ENCODE results near the gene SMURF2. TPM values are rescaled to one million over a fixed set of nuclear protein-coding genes. Genes with fewer than 3 reads are reported as not detected.

Gene SMURF2
- total RNA-seq, 1 donor, result 90.5 TPM

GRCh38 chr17:64500487-64500859 is 161.6 kb downstream of the SMURF2 start:
- Histone ChIP-seq H3K9me3 (ENCODE audit: low read depth, low read length) (no peaks in the 10 kb centered on the region), H2AFZ (ENCODE audit: low read length) (no peak overlapping the region), H3K27ac (ENCODE audit: low read depth, low read length) (peak overlapping the region; percentile 99), H3K79me2 (ENCODE audit: insufficient read depth, low read length) (peaks cover 71% of the 10 kb centered on the region), H4K20me1 (ENCODE audit: insufficient read depth, low read length) (peaks cover 74% of the 10 kb centered on the region), H3K4me1 (ENCODE audit: insufficient read depth, low read length) (peaks cover 75% of the 10 kb centered on the region), H3K4me2 (ENCODE audit: insufficient read depth, low read length) (peak overlapping the region; percentile 6), H3K4me3 (ENCODE audit: insufficient read depth, low read length) (no peak overlapping the region), H3K27me3 (ENCODE audit: insufficient read depth, low read length) (no peaks in the 10 kb centered on the region), H3K36me3 (ENCODE audit: insufficient read depth, low read length) (peaks cover 77% of the 10 kb centered on the region)
- TF ChIP-seq CTCF (IDR thresholded peaks at IDR 0.05; ENCODE audit: extremely low read depth, low read depth, low read length), result no peak
- DNase-seq (ENCODE audit: insufficient read length, low spot score, missing footprints), result no peak

GRCh38 chr17:64499805-64500486 is 162.2 kb downstream of the SMURF2 start:
- Histone ChIP-seq H3K4me3 (ENCODE audit: insufficient read depth, low read length) (no peak overlapping the region), H3K4me1 (ENCODE audit: insufficient read depth, low read length) (peaks cover 77% of the 10 kb centered on the region), H3K36me3 (ENCODE audit: insufficient read depth, low read length) (peaks cover 74% of the 10 kb centered on the region), H4K20me1 (ENCODE audit: insufficient read depth, low read length) (peaks cover 70% of the 10 kb centered on the region), H3K9me3 (ENCODE audit: low read depth, low read length) (no peaks in the 10 kb centered on the region), H3K79me2 (ENCODE audit: insufficient read depth, low read length) (peaks cover 71% of the 10 kb centered on the region), H3K27ac (ENCODE audit: low read depth, low read length) (peak overlapping the region; percentile 99), H3K4me2 (ENCODE audit: insufficient read depth, low read length) (peak overlapping the region; percentile 6), H3K27me3 (ENCODE audit: insufficient read depth, low read length) (no peaks in the 10 kb centered on the region), H2AFZ (ENCODE audit: low read length) (no peak overlapping the region)
- DNase-seq (ENCODE audit: insufficient read length, low spot score, missing footprints), result no peak
- TF ChIP-seq CTCF (IDR thresholded peaks at IDR 0.05; ENCODE audit: extremely low read depth, low read depth, low read length), result no peak

- Histone ChIP-seq H3K79me2 (ENCODE audit: insufficient read depth, low read length) (peaks cover 65% of the 10 kb centered on the region), H3K27ac (ENCODE audit: low read depth, low read length) (peak overlapping the region; percentile 61), H4K20me1 (ENCODE audit: insufficient read depth, low read length) (peaks cover 56% of the 10 kb centered on the region), H3K4me3 (ENCODE audit: insufficient read depth, low read length) (no peak overlapping the region), H3K9me3 (ENCODE audit: low read depth, low read length) (no peaks in the 10 kb centered on the region), H3K27me3 (ENCODE audit: insufficient read depth, low read length) (no peaks in the 10 kb centered on the region), H3K4me2 (ENCODE audit: insufficient read depth, low read length) (peak overlapping the region; percentile 98), H2AFZ (ENCODE audit: low read length) (no peak overlapping the region), H3K36me3 (ENCODE audit: insufficient read depth, low read length) (peaks cover 61% of the 10 kb centered on the region), H3K4me1 (ENCODE audit: insufficient read depth, low read length) (peaks cover 76% of the 10 kb centered on the region)
- no peak for TF ChIP-seq CTCF (IDR thresholded peaks at IDR 0.05; ENCODE audit: extremely low read depth, low read depth, low read length)
- no peak for DNase-seq (ENCODE audit: insufficient read length, low spot score, missing footprints)
Measured at GRCh38 chr17:64498308-64499203, 163.6 kb downstream of the SMURF2 start.

GRCh38 chr17:64497565-64498035 is 164.5 kb downstream of the SMURF2 start:
- Histone ChIP-seq H4K20me1 (ENCODE audit: insufficient read depth, low read length) (peaks cover 46% of the 10 kb centered on the region), H3K79me2 (ENCODE audit: insufficient read depth, low read length) (peaks cover 58% of the 10 kb centered on the region), H3K4me2 (ENCODE audit: insufficient read depth, low read length) (peak overlapping the region; percentile 98), H3K9me3 (ENCODE audit: low read depth, low read length) (no peaks in the 10 kb centered on the region), H3K27ac (ENCODE audit: low read depth, low read length) (peak overlapping the region; percentile 61), H3K4me3 (ENCODE audit: insufficient read depth, low read length) (peak overlapping the region; percentile 83), H2AFZ (ENCODE audit: low read length) (no peak overlapping the region), H3K4me1 (ENCODE audit: insufficient read depth, low read length) (peaks cover 67% of the 10 kb centered on the region), H3K27me3 (ENCODE audit: insufficient read depth, low read length) (no peaks in the 10 kb centered on the region), H3K36me3 (ENCODE audit: insufficient read depth, low read length) (peaks cover 58% of the 10 kb centered on the region)
- TF ChIP-seq CTCF (IDR thresholded peaks at IDR 0.05; ENCODE audit: extremely low read depth, low read depth, low read length), result no peak
- no peak for DNase-seq (ENCODE audit: insufficient read length, low spot score, missing footprints)
